Loucy (cell line): Measurements from ENCODE around the gene DDO.
"Not testable (repeated sequence)": the region's sequence is repeated elsewhere in the genome, so short reads cannot be mapped to it uniquely, and the experiment has no call there.

Source experiments
- H2AFZ ChIP-seq: fragments of 200-600 bp; sonication (generic); 2 replicates; pipeline ENCODE4 v1.6.0; 2016; ENCODE audit warnings: antibody characterized with exemption, mild to moderate bottlenecking, low read length, moderate library complexity
- H3F3A ChIP-seq: fragments of 200-600 bp; 2 replicates; pipeline ENCODE4 v1.6.0; 2016; ENCODE audit warnings: antibody characterized with exemption, low read depth, mild to moderate bottlenecking
- H3K27me3 ChIP-seq: fragments of 200-600 bp; sonication (generic); 2 replicates; pipeline ENCODE4 v1.6.1; 2014; ENCODE audit warnings: low read length, mild to moderate bottlenecking; ENCODE audit not compliant: insufficient read depth, poor library complexity, severe bottlenecking
- H3K36me3 ChIP-seq: fragments of 200-600 bp; sonication (generic); 2 replicates; pipeline ENCODE4 v1.6.1; 2016; ENCODE audit warnings: low read length; ENCODE audit not compliant: insufficient read depth
- H3K4me1 ChIP-seq: fragments of 200-600 bp; sonication (generic); 2 replicates; pipeline ENCODE4 v1.5.1; 2014; ENCODE audit warnings: low read length, mild to moderate bottlenecking; ENCODE audit not compliant: insufficient read depth, poor library complexity, severe bottlenecking
- H3K4me2 ChIP-seq: fragments of 200-600 bp; sonication (generic); 2 replicates; pipeline ENCODE4 v1.6.0; 2014; ENCODE audit warnings: antibody characterized with exemption, low read length, low read depth, mild to moderate bottlenecking; ENCODE audit not compliant: poor library complexity, severe bottlenecking
- H3K4me3 ChIP-seq: fragments of 200-600 bp; sonication (generic); 2 replicates; pipeline ENCODE4 v1.5.1; 2014; ENCODE audit warnings: low read length, mild to moderate bottlenecking, mixed read lengths; ENCODE audit not compliant: poor library complexity, severe bottlenecking
- H3K79me2 ChIP-seq: fragments of 200-600 bp; sonication (generic); 2 replicates; pipeline ENCODE4 v1.6.1; 2014; ENCODE audit warnings: low read length; ENCODE audit not compliant: insufficient read depth
- H3K9ac ChIP-seq: fragments of 200-600 bp; sonication (generic); 2 replicates; pipeline ENCODE4 v1.6.0; 2014; ENCODE audit warnings: mild to moderate bottlenecking, low read depth, low read length, moderate library complexity; ENCODE audit not compliant: poor library complexity, severe bottlenecking
- H3K9me2 ChIP-seq: fragments of 200-600 bp; sonication (generic); replicated peaks from 2 replicates; pipeline ENCODE4 v1.6.1; 2016; ENCODE audit warnings: low read depth, low read length, mixed read lengths
- H3K9me3 ChIP-seq: fragments of 200-600 bp; sonication (generic); 2 replicates; pipeline ENCODE4 v1.6.1; 2014; ENCODE audit warnings: mild to moderate bottlenecking, antibody characterized with exemption, low read length, low read depth; ENCODE audit not compliant: insufficient read depth
- H4K20me1 ChIP-seq: fragments of 200-600 bp; sonication (generic); 2 replicates; pipeline ENCODE4 v1.6.0; 2014; ENCODE audit warnings: antibody characterized with exemption, low read length, mild to moderate bottlenecking; ENCODE audit not compliant: insufficient read depth, poor library complexity, severe bottlenecking
- CTCF ChIP-seq: fragments of 200-600 bp; sonication (generic); conservative IDR thresholded peaks from 2 replicates; pipeline ENCODE4 v1.5.1; 2014; ENCODE audit warnings: mild to moderate bottlenecking, antibody characterized with exemption, low read length
- EZH2phosphoT487 ChIP-seq: fragments of 200-600 bp; IDR thresholded peaks from 2 replicates; pipeline ENCODE4 v1.6.1; 2018; ENCODE audit warnings: antibody characterized with exemption, mild to moderate bottlenecking, moderate library complexity, borderline replicate concordance

Gene DDO

GRCh38 chr6:110351546-110351945 lies 63.8 kb downstream of the DDO start:
- no peaks in the 10 kb centered on the region for H3F3A ChIP-seq
- H3K27me3 ChIP-seq: no peaks in the 10 kb centered on the region
- H3K9me3 ChIP-seq: no peaks in the 10 kb centered on the region
- TF ChIP-seq CTCF (no peak), EZH2phosphoT487 (no peak)
- no peaks in the 10 kb centered on the region for H3K79me2 ChIP-seq
- no peak overlapping the region for H2AFZ ChIP-seq
- peaks cover 1% of the 10 kb centered on the region for H3K4me1 ChIP-seq
- no peaks in the 10 kb centered on the region for H3K9me2 ChIP-seq
- no peak overlapping the region for H3K4me3 ChIP-seq
- H3K4me2 ChIP-seq: no peak overlapping the region
- no peak overlapping the region for H3K9ac ChIP-seq
- no peaks in the 10 kb centered on the region for H3K36me3 ChIP-seq
- H4K20me1 ChIP-seq: no peaks in the 10 kb centered on the region

GRCh38 chr6:110350593-110350992 lies 64.8 kb downstream of the DDO start:
- H3K4me1 ChIP-seq, H3K9ac ChIP-seq, H3K4me2 ChIP-seq, H3K9me2 ChIP-seq, H2AFZ ChIP-seq, H3F3A ChIP-seq, H3K4me3 ChIP-seq, H3K79me2 ChIP-seq, H3K36me3 ChIP-seq, H3K9me3 ChIP-seq, H3K27me3 ChIP-seq, H4K20me1 ChIP-seq: not testable (repeated sequence)

- H3K4me2 ChIP-seq: no peak overlapping the region
- no peaks in the 10 kb centered on the region for H3K9me2 ChIP-seq
- no peak overlapping the region for H3K4me3 ChIP-seq
- H3K27me3 ChIP-seq: no peaks in the 10 kb centered on the region
- H3K9me3 ChIP-seq: no peaks in the 10 kb centered on the region
- no peaks in the 10 kb centered on the region for H3K36me3 ChIP-seq
- TF ChIP-seq CTCF (no peak), EZH2phosphoT487 (no peak)
- H2AFZ ChIP-seq: no peak overlapping the region
- no peaks in the 10 kb centered on the region for H3F3A ChIP-seq
- H3K4me1 ChIP-seq: no peaks in the 10 kb centered on the region
- H4K20me1 ChIP-seq: no peaks in the 10 kb centered on the region
- H3K9ac ChIP-seq: no peak overlapping the region
- no peaks in the 10 kb centered on the region for H3K79me2 ChIP-seq
These were observed 66.2 kb downstream of the DDO start for GRCh38 chr6:110348961-110349690.

- no peaks in the 10 kb centered on the region for H3F3A ChIP-seq
- no peaks in the 10 kb centered on the region for H3K36me3 ChIP-seq
- H3K4me2 ChIP-seq: no peak overlapping the region
- H4K20me1 ChIP-seq: no peaks in the 10 kb centered on the region
- TF ChIP-seq EZH2phosphoT487 (no peak), CTCF (no peak)
- H3K9me3 ChIP-seq: no peaks in the 10 kb centered on the region
- no peak overlapping the region for H3K4me3 ChIP-seq
- no peaks in the 10 kb centered on the region for H3K27me3 ChIP-seq
- H3K79me2 ChIP-seq: no peaks in the 10 kb centered on the region
- H2AFZ ChIP-seq: no peak overlapping the region
- H3K9ac ChIP-seq: no peak overlapping the region
- H3K4me1 ChIP-seq: no peaks in the 10 kb centered on the region
- H3K9me2 ChIP-seq: no peaks in the 10 kb centered on the region
These were observed 70.3 kb downstream of the DDO start for GRCh38 chr6:110345025-110345424.
